ENCODE data around the gene TRPM5. TPM values are rescaled to one million over a fixed set of nuclear protein-coding genes. Genes with fewer than 3 reads are reported as not detected.

The TRPM5 gene
- total RNA-seq, 1 experiment from 2014 or later: not detected

GRCh38 chr11:2460540-2461252 is 16.4 kb upstream of the TRPM5 start:
- no peak overlapping the region for H3K27ac ChIP-seq (ENCODE audit: low read depth, low read length, poor library complexity, severe bottlenecking)
- ChIA-PET POLR2A (ENCODE audit: low non-redundant PET) (no interaction called here), CTCF (no interaction called here)
- intact Hi-C loops (cut with micrococcal nuclease; ENCODE audit: unreplicated experiment): no loop called here
- no peaks in the 10 kb centered on the region for H3K9me3 ChIP-seq (ENCODE audit: low read depth, low read length, poor library complexity, severe bottlenecking)
- no peaks in the 10 kb centered on the region for H3K36me3 ChIP-seq (ENCODE audit: insufficient read depth, low read length, poor library complexity, severe bottlenecking)
- no TSS peak for BruUV-seq (replicated peaks)
- TF ChIP-seq CTCF (conservative IDR thresholded peaks at IDR 0.05; ENCODE audit: low read depth, low read length): no peak
- DNase-seq (ENCODE audit: low spot score): no peak
- H3K4me1 ChIP-seq (ENCODE audit: insufficient read depth, low read length, poor library complexity, severe bottlenecking): no peaks in the 10 kb centered on the region
- H3K4me3 ChIP-seq (ENCODE audit: low read depth, low read length, poor library complexity, severe bottlenecking): no peak overlapping the region
- H3K27me3 ChIP-seq (replicated peaks; ENCODE audit: insufficient read depth, low read depth, low read length, poor library complexity): no peaks in the 10 kb centered on the region

- Histone ChIP-seq H3K36me3 (ENCODE audit: insufficient read depth, low read length, poor library complexity, severe bottlenecking) (no peaks in the 10 kb centered on the region), H3K27me3 (replicated peaks; ENCODE audit: insufficient read depth, low read depth, low read length, poor library complexity) (no peaks in the 10 kb centered on the region), H3K4me1 (ENCODE audit: insufficient read depth, low read length, poor library complexity, severe bottlenecking) (no peaks in the 10 kb centered on the region), H3K27ac (ENCODE audit: low read depth, low read length, poor library complexity, severe bottlenecking) (no peak overlapping the region), H3K4me3 (ENCODE audit: low read depth, low read length, poor library complexity, severe bottlenecking) (no peak overlapping the region), H3K9me3 (ENCODE audit: low read depth, low read length, poor library complexity, severe bottlenecking) (no peaks in the 10 kb centered on the region)
- BruUV-seq (replicated peaks): no TSS peak
- ChIA-PET POLR2A (ENCODE audit: low non-redundant PET) (no interaction called here), CTCF (no interaction called here)
- DNase-seq (ENCODE audit: low spot score): no peak
- TF ChIP-seq CTCF (conservative IDR thresholded peaks at IDR 0.05; ENCODE audit: low read depth, low read length) (no peak), EZH2 (IDR thresholded peaks at IDR 0.05; ENCODE audit: borderline replicate concordance, low read depth, low read length, poor library complexity, severe bottlenecking) (no peak)
- intact Hi-C loops (cut with micrococcal nuclease; ENCODE audit: unreplicated experiment): no loop called here
Observed at GRCh38 chr11:2459796-2460531, 15.7 kb upstream of the TRPM5 start.

GRCh38 chr11:2459016-2459725 is 14.9 kb upstream of the TRPM5 start:
- H3K27ac ChIP-seq (ENCODE audit: low read depth, low read length, poor library complexity, severe bottlenecking): no peak overlapping the region
- H3K4me1 ChIP-seq (ENCODE audit: insufficient read depth, low read length, poor library complexity, severe bottlenecking): no peaks in the 10 kb centered on the region
- ChIA-PET POLR2A (ENCODE audit: low non-redundant PET) (no interaction called here), CTCF (no interaction called here)
- no peaks in the 10 kb centered on the region for H3K27me3 ChIP-seq (replicated peaks; ENCODE audit: insufficient read depth, low read depth, low read length, poor library complexity)
- intact Hi-C loops (cut with micrococcal nuclease; ENCODE audit: unreplicated experiment): no loop called here
- H3K4me3 ChIP-seq (ENCODE audit: low read depth, low read length, poor library complexity, severe bottlenecking): no peak overlapping the region
- TF ChIP-seq EZH2 (IDR thresholded peaks at IDR 0.05; ENCODE audit: borderline replicate concordance, low read depth, low read length, poor library complexity, severe bottlenecking) (no peak), CTCF (conservative IDR thresholded peaks at IDR 0.05; ENCODE audit: low read depth, low read length) (no peak)
- H3K9me3 ChIP-seq (ENCODE audit: low read depth, low read length, poor library complexity, severe bottlenecking): no peaks in the 10 kb centered on the region
- H3K36me3 ChIP-seq (ENCODE audit: insufficient read depth, low read length, poor library complexity, severe bottlenecking): no peaks in the 10 kb centered on the region
- no peak for DNase-seq (ENCODE audit: low spot score)
- no TSS peak for BruUV-seq (replicated peaks)
